ENCODE results near the gene HSDL1. TPM values are rescaled to one million over a fixed set of nuclear protein-coding genes. Genes with fewer than 3 reads are reported as not detected.

HSDL1 gene
- total and polyA plus RNA-seq, 10 of the 15 experiments (the other 5 are each of a cell fraction or from before 2014, with no cell fraction given), result 2.0 to 13.4 (median 5.6) TPM

DNA sequence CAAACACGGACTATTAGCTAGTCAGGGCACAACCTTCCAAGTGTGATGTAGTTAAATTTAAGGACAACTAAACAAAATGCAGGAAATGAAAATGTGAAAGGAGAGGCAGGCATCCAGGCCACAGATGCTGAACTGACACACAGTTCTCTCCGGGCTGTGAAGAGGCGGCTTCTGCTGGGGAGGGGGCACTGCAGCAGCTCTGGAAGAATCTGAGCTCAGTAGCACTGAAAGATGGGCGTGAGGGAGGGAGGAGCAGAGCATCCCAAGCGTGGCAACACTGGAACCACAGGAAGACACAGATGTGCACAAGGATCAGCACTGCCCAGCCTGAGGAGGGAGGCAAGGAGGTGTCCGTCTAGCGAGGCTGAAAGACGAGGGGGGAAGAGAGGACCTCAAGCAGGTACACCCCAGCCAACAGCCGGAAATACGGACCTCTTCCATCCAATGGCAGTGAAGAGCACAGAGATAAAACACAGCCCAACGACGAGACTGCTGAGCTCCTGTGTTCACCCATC, 39.6 kb downstream of the HSDL1 start:
- no peak overlapping the region for H3K27ac ChIP-seq (ENCODE audit: control insufficient read depth, insufficient read depth)
- ATAC-seq (no peak), FAIRE-seq (no peak), DNase-seq (ENCODE audit: low read depth, low spot score) (no peak)
- no TSS peak for BruUV-seq (replicated peaks)
- no peak overlapping the region for H2AFZ ChIP-seq (ENCODE audit: control insufficient read depth, low read depth, low read length)
- WGBS (ENCODE audit: insufficient coverage, insufficient replicate concordance, low lambda C conversion rate, missing lambda C conversion rate), result 83% methylated on average over 12 of the region's 12 CpGs
- H3K4me1 ChIP-seq (ENCODE audit: control insufficient read depth, insufficient read depth, low read length), result peaks cover 5% of the 10 kb centered on the region
- no peak overlapping the region for H3K4me3 ChIP-seq
- H3K36me3 ChIP-seq (ENCODE audit: control insufficient read depth in 2 of 2, insufficient read depth in 2 of 2, low read length in 1 of 2), result no peaks in the 10 kb centered on the region; a peak in 1 of 4 replicates
- POLR2A ChIA-PET, result no interaction called here
- no peak overlapping the region for H3K9ac ChIP-seq (ENCODE audit: control insufficient read depth, insufficient read depth, low read length)
- CTCF ChIA-PET, result interaction anchor here (0.6 to 2.1 kb wide), 5 partner anchors 11 to 382 kb away, joined by 3 to 7 read pairs (median 3); partner anchors contain the start of genes MBTPS1 and TAF1C
- in situ Hi-C loops (cut with MboI), result no loop called here
- H4K20me1 ChIP-seq (ENCODE audit: control insufficient read depth, insufficient read depth), result 0 out of 2 replicates have a peak, but pooled peaks cover 4% of the 10 kb centered on the region
- H3K79me2 ChIP-seq (ENCODE audit: control insufficient read depth, insufficient read depth, low read length), result peaks cover 20% of the 10 kb centered on the region
- RAD21 ChIA-PET (ENCODE audit: unreplicated experiment), result interaction anchor here (1.0 kb wide), 1 partner anchor 51 kb away, joined by 4 read pairs; no protein-coding TSS in a partner anchor
- no peaks in the 10 kb centered on the region for H3K9me3 ChIP-seq (replicated peaks; ENCODE audit: control insufficient read depth, insufficient read depth, low read length)
- H3K27me3 ChIP-seq (replicated peaks in 1 of 2; ENCODE audit: control insufficient read depth in 2 of 2, insufficient read depth in 2 of 2, low read length in 1 of 2), result no peaks in the 10 kb centered on the region
- SMC1A ChIA-PET (ENCODE audit: uncharacterized antibody, unreplicated experiment), result interaction anchor here (1.0 to 2.8 kb wide), 3 partner anchors 11 to 19 kb away, joined by 3 to 10 read pairs (median 5); no protein-coding TSS in a partner anchor
- intact Hi-C loops (cut with micrococcal nuclease; ENCODE audit: unreplicated experiment), result no loop called here
- no peak overlapping the region for H3K4me2 ChIP-seq (ENCODE audit: control insufficient read depth, insufficient read depth)
- TF ChIP-seq, protein P1, sequence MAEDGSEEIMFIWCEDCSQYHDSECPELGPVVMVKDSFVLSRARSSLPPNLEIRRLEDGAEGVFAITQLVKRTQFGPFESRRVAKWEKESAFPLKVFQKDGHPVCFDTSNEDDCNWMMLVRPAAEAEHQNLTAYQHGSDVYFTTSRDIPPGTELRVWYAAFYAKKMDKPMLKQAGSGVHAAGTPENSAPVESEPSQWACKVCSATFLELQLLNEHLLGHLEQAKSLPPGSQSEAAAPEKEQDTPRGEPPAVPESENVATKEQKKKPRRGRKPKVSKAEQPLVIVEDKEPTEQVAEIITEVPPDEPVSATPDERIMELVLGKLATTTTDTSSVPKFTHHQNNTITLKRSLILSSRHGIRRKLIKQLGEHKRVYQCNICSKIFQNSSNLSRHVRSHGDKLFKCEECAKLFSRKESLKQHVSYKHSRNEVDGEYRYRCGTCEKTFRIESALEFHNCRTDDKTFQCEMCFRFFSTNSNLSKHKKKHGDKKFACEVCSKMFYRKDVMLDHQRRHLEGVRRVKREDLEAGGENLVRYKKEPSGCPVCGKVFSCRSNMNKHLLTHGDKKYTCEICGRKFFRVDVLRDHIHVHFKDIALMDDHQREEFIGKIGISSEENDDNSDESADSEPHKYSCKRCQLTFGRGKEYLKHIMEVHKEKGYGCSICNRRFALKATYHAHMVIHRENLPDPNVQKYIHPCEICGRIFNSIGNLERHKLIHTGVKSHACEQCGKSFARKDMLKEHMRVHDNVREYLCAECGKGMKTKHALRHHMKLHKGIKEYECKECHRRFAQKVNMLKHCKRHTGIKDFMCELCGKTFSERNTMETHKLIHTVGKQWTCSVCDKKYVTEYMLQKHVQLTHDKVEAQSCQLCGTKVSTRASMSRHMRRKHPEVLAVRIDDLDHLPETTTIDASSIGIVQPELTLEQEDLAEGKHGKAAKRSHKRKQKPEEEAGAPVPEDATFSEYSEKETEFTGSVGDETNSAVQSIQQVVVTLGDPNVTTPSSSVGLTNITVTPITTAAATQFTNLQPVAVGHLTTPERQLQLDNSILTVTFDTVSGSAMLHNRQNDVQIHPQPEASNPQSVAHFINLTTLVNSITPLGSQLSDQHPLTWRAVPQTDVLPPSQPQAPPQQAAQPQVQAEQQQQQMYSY (CRISPR knock-in tag; IDR thresholded peaks at IDR 0.05), result no peak
- TF ChIP-seq ZZZ3 (IDR thresholded peaks at IDR 0.05; ENCODE audit: control insufficient read depth, insufficient read length, low read depth) (no peak), RCOR1 (conservative IDR thresholded peaks at IDR 0.05; ENCODE audit: low read depth, low read length) (no peak), PAX5 (IDR thresholded peaks at IDR 0.05; ENCODE audit: borderline replicate concordance, low read depth, low read length) (no peak), NR2C1 (IDR thresholded peaks at IDR 0.05) (no peak), YBX1 (IDR thresholded peaks at IDR 0.05) (no peak), POLR2AphosphoS2 (IDR thresholded peaks at IDR 0.05; ENCODE audit: low read depth, low read length) (no peak), RAD21 (IDR thresholded peaks at IDR 0.05; ENCODE audit: insufficient read depth, low read depth, low read length) (no peak), RB1 (IDR thresholded peaks at IDR 0.05; ENCODE audit: borderline replicate concordance) (no peak), GATAD2B (conservative IDR thresholded peaks at IDR 0.05; ENCODE audit: low read depth) (no peak), TCF3 (IDR thresholded peaks at IDR 0.05; ENCODE audit: borderline replicate concordance, insufficient read depth, low read depth, low read length) (no peak), BMI1 (IDR thresholded peaks at IDR 0.05; ENCODE audit: borderline replicate concordance) (no peak), ESRRA (IDR thresholded peaks at IDR 0.05; ENCODE audit: low read length) (no peak), JUNB (IDR thresholded peaks at IDR 0.05) (no peak)
- TF ChIP-seq, protein P2, sequence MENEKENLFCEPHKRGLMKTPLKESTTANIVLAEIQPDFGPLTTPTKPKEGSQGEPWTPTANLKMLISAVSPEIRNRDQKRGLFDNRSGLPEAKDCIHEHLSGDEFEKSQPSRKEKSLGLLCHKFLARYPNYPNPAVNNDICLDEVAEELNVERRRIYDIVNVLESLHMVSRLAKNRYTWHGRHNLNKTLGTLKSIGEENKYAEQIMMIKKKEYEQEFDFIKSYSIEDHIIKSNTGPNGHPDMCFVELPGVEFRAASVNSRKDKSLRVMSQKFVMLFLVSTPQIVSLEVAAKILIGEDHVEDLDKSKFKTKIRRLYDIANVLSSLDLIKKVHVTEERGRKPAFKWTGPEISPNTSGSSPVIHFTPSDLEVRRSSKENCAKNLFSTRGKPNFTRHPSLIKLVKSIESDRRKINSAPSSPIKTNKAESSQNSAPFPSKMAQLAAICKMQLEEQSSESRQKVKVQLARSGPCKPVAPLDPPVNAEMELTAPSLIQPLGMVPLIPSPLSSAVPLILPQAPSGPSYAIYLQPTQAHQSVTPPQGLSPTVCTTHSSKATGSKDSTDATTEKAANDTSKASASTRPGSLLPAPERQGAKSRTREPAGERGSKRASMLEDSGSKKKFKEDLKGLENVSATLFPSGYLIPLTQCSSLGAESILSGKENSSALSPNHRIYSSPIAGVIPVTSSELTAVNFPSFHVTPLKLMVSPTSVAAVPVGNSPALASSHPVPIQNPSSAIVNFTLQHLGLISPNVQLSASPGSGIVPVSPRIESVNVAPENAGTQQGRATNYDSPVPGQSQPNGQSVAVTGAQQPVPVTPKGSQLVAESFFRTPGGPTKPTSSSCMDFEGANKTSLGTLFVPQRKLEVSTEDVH (IDR thresholded peaks at IDR 0.05; ENCODE audit: low read depth, partially characterized antibody), result no peak
